GM19025 (cell line): ENCODE results near the gene MAN1B1.
"Not testable (repeated sequence)": the region's sequence is repeated elsewhere in the genome, so short reads cannot be mapped to it uniquely, and the experiment has no call there.

Experiments used
- ATAC-seq: cut with Tn5 transposase; IDR thresholded peaks from one replicate; pipeline ENCODE4 v1.9.1; 2021; ENCODE audit warnings: mild to moderate bottlenecking, low read depth, moderate library complexity; ENCODE audit not compliant: unreplicated experiment

MAN1B1 gene

GRCh38 chr9:137052293-137052692 lies 34.5 kb upstream of the MAN1B1 start:
- no peak for ATAC-seq

- no peak for ATAC-seq
Measured at GRCh38 chr9:137052998-137053943, 33.5 kb upstream of the MAN1B1 start.

DNA sequence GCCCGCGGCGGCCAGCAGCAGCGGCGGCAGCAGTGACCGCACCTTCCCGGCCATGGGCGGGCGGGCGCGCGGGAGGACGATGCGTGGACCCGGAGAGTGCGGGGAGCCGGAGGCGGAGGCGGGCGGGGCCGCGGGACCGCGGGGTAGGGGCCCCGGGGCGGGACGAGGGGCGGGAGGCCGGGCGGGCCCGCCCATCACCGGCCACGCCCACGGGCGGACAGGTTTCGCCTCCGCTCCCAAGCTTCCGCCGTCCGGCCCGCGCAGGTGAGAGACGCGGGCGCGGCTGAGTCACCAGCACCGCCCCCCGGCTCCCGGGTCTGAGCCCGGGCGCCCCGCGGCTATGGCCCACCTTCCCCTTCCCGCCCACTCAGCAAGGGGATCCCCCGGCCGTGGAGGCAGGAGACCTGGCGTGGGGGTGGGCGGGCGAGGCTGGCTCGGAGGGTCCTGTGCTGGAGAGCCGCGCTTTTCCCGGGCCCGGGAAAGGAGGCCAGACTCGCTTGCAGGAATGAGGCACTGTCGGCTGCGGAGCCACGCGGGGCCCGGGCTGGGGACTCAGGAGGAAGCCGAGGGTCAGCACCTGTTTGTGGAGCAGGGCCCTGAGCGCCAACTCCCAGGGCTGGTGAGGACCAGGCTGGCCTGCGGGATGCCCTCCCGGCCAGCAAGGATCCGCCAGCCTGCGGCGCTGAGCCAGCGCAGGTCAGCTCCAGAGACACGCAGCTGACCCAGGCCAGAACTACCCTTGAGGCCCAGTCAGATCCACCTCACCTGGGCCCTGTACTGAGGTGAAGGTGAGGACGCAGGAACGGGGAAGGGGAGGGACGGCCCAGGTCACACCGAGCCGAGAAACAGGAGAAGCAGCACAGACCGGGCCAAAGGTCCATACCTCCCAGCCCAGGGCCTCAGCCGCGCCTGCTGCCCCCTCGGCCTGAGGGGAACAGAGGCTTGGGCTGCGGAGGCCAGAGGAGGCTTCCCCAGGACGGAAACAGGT lies 32.5 kb upstream of the MAN1B1 start, which contains the start of gene ENTPD2:
ENTPD2 (minus strand) TSS at position 118 of the 988 bp plus-strand sequence; CDS start at position 54, 64 bp downstream.
- ATAC-seq: no peak

- ATAC-seq: no peak
Measured at GRCh38 chr9:137054932-137055384, 31.8 kb upstream of the MAN1B1 start.

GRCh38 chr9:137055385-137056364 lies 31.1 kb upstream of the MAN1B1 start:
- no peak for ATAC-seq

DNA sequence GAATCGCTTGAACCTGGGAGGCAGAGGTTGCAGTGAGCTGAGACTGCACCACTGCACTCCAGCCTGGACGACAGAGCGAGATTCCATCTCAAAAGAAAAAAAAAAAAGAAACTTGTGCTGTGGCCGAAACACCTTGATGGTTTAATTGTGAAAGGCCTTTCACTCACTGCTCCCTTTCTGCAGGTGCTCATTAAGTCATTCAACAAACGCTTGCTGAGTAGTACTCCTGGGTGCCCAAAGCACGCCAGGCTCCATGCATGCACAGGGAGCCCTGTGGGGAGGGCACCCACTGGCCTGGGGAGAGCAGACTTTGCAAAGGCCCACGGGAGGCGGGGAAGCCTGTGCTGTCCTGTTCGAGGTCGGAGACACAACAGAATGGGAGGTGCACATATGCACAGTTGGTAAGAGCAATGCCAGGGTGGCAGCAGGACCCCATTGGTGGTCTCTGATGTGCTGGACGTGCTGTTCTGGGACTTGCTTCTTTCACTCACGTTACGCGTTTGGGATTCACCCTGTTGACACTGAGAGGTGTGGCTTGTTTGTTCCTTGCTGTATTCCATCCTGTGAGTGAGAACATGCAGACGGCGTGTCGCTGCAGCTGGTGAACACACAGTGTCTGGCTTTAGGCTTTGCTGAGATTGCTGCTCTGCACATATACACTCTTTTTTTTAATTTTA lies 29.9 kb upstream of the MAN1B1 start:
- ATAC-seq: no peak

GRCh38 chr9:137057545-137057944 lies 29.2 kb upstream of the MAN1B1 start:
- ATAC-seq: no peak

- ATAC-seq: no peak
Measured at GRCh38 chr9:137058521-137059234, 28.1 kb upstream of the MAN1B1 start.

- ATAC-seq: no peak
Measured at GRCh38 chr9:137062384-137062783, 24.4 kb upstream of the MAN1B1 start.

DNA sequence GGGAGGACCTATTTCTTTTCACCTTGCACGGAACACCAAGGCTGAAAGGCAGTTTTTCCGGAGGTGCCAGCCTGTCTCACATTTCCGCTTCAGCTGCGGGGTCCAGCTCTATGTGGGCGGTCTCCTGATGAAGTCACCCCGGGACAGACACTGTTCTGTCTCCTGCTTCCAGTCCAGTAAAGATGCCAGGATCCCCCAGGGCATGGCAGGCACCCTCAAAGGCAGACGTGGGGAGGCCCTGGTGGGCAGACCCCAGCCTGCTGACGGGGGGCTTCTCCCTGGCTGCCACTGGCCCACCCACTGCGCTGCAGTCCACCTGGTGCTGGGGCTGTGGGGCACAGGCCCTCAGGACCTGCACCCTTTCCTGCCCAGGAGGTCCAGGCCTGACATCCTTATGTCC lies 24.0 kb upstream of the MAN1B1 start:
- ATAC-seq: not testable (repeated sequence)

GRCh38 chr9:137063311-137064026 lies 23.3 kb upstream of the MAN1B1 start:
- no peak for ATAC-seq

GRCh38 chr9:137064027-137064879 lies 22.5 kb upstream of the MAN1B1 start:
- ATAC-seq: no peak

DNA sequence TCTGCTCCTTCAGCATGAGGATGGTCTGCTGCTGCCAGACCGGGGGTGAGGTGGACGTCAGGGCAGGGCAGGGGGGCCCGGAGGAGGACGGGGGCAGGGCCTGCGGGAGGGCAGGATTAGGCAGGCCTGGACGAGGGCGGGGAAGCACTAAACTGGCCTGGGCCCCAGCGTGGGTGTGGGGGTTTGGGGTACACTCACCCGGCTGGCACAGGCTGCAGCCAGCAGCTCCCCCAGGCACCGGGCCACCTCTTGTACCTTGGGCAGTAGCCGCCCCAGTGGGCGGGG lies 22.0 kb upstream of the MAN1B1 start:
- ATAC-seq: no peak

DNA sequence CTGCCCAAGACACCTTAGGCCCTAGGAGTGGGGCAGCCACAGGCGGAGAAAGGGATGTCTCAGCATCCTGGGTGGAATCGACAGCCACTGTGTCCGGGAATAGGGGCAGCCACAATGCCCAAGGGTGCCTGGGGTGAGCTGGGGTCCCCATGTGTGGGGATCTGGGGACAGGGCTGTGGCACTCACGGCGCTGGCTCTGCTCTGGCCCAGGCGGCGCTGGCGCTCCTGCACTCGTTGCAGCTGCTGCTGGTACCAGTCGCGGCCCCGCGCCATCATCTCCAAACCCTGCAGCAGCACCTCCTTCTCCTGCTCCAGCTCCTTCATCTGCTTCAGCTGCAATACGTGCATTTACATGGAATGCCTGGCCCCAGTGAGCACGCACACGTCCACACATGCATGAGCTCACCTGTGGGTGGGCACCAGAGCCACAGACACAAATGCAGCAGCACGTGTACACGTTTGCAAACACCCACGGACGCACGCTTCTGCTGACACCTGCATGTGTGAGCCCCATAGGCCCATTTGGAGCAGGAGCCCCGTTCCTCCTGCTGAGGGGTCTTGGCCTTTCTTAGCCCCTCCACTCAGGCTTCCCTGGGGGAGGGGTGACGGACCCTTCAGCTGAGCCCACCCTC lies 21.3 kb upstream of the MAN1B1 start:
- ATAC-seq: no peak

DNA sequence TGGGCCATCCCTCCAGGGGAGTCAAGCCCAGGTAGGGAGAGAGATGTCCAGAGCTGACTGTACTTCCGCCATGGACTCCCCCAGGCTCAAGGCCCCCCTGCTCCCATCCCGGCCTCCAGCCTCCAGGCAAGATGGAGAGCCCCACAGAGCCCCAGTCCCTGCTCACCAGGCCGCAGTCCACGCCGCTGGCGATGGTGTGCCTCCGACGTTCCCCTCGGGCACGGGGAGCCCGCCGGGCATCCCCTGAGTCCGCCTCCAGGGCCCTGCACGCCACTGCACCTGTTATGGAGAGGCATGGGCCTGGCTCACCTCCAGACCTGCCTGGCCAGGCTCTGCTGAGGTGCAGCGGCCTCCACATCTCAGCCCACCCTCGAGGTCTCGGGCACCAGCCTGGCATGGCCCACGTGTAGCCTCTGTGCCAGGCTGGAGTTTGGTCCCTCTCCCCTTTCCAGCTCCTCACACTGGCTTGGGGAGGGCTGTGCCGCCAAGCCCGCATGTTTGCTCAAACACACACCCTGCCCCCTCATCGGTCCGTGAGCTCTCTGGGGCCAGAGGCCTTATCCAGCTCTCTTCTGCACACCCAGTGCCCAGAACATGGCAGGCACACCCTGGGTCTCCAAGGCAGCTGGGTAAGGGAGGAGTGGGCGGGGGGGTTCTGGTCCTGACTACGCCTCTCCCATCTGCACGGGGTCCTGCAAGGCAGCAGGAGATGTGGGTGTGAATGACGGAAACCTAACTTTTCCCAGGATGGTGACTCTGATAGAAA lies 20.5 kb upstream of the MAN1B1 start:
- no peak for ATAC-seq
